Measurements from ENCODE around the gene SETD6.

- TF ChIP-seq CTCF (IDR thresholded peaks at IDR 0.05; ENCODE audit: low read length): no peak
- TF ChIP-seq EZH2 (IDR thresholded peaks at IDR 0.05; ENCODE audit: borderline replicate concordance, low read length): no peak
Observed at GRCh38 chr16:58532414-58532813, 17.1 kb downstream of the SETD6 start.
